ENCODE measurements around the gene XRCC4.

Gene XRCC4

DNA sequence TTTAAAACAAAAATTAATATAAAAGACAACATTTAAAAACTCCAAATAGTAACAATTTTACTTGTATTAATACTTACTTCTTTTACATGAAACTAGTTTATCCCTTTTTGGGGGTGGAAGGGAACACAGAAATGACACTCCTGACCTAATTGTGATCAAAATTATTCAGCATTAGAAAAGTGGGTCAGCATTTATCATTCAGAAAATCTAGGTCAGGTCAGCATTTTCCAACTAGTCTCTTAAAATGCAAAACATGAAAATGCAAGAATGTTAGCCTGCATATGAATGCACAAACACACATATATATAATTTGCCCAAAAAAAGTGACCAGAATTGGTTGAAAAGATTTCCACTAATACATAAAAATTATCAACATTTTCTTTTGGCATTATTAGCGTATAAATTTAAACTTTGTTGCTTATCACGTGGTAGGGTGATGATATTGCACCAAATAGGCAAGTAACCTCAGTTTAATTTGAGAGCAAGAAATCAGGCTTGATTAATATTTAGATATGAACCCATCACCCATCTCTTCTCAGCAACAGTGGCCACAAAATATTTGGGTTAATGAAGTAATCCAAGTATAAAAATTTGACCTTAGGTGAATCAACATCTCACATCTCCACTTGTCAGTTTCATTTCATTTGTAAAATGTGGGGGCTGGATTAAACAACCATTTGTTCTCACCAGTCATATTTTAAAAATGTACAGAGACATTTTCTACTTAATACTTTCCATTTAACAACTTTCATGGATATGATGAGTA is 5.9 kb upstream of the XRCC4 start:
- DNase-seq (ENCODE audit: low read depth in 2 of 2): no peak

- no peak for DNase-seq (ENCODE audit: low read depth in 2 of 2)
These were observed 4.4 kb upstream of the XRCC4 start for GRCh38 chr5:83072966-83073365.

GRCh38 chr5:83077662-83078261 is 415 bp downstream of the XRCC4 start:
- DNase-seq (ENCODE audit: low read depth in 2 of 2): peak in 1 of 2 donors; percentile 1

GRCh38 chr5:83082750-83083149 is 5.4 kb downstream of the XRCC4 start:
- DNase-seq (ENCODE audit: low read depth in 2 of 2): no peak

DNA sequence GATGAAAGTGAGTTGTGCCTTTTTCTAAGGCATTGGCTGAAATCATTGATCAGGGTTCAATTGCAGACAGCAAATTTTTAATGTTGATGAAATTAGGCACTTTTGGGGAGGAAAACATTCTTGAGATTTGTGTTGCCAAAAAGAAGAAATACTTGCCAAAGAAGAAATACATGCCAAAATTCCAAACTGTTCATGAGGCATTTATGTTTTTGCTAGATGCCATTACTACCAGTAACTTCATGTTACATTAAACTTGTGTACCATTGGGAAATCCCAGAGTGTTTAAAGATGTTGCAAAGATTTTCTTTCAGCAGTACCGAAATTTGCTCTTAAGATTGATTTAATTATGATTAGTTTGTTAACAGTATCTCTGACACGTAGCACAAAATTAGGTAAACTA is 7.0 kb downstream of the XRCC4 start:
- no peak for DNase-seq (ENCODE audit: low read depth in 2 of 2)

DNA sequence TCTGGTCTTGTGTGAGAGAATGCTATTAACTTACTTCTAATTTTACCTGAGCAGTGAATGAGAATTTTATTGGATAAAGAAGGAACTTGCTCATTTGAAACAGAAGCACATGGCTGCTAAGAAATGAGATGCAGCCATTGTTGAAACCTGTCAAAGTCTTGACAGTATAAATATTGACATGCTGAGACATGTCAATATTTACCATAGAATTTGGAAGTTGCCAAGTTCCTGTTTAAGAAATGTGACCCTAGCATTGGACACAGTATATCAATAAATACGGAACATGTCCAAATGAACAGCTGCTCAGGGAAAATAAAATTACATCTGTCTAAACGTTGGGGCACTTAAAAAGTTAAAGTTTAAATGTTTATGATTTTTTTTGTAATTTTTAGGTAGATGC is 7.8 kb downstream of the XRCC4 start:
- no peak for DNase-seq (ENCODE audit: low read depth in 2 of 2)

DNA sequence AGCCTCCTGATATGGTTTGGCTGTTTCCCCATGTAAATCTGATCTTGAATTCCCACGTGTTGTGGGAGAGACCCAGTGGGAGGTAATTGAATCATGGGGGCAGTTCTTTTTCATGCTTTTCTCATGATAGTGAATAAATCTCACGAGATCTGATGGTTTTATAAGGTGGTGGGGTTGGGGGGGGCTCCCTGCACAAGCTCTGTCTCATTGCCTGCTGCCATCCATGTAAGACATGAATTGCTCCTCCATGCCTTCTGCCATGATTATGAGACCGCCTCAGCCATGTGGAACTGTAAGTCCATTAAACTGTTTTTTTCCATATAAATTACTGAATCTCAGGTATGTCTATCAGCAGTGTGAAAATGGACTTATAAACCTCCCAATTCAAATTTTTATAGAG is 12.8 kb downstream of the XRCC4 start:
- DNase-seq (ENCODE audit: low read depth in 2 of 2): no peak

GRCh38 chr5:83092619-83093018 is 15.3 kb downstream of the XRCC4 start:
- no peak for DNase-seq (ENCODE audit: low read depth in 2 of 2)

GRCh38 chr5:83093692-83094091 is 16.3 kb downstream of the XRCC4 start:
- no peak for DNase-seq (ENCODE audit: low read depth in 2 of 2)

DNA sequence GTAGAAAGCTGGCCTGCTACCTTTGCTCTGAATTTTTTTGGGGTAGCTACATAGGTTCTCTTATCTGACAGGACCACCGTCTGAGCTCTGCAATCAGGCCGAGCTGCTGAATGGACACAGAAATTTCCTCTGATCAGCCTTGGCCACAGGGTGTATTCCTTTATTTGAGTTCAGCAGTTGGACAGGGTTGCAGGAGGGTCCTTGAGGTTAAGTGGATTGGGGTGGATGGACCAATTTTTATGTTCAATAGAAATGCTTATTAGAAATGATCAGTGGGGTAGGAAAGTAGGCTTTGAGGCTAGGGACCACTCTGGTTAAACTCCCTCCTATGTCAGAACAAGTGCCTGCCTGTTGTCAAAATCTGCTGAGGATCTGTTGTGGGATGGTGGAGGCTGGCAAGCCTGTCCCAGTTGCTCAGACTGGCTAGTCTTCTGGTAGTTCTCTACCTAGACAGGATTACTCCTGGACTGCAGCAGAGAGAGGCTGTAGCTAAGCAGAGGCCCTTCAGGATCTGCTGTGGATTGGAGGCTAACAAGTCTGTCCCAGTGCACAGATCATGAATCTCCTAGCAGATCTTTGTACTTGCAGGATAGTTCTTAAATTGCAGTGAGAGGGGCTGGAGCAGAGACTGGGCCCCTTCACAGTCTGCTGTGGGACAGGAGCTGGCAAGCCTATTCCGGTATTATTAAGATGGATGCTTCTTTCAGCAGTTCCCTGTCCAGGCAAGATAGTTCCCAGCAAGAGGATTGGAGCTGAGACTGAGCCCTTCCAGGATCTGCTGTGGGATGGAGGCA is 18.0 kb downstream of the XRCC4 start:
- no peak for DNase-seq (ENCODE audit: low read depth in 2 of 2)

DNA sequence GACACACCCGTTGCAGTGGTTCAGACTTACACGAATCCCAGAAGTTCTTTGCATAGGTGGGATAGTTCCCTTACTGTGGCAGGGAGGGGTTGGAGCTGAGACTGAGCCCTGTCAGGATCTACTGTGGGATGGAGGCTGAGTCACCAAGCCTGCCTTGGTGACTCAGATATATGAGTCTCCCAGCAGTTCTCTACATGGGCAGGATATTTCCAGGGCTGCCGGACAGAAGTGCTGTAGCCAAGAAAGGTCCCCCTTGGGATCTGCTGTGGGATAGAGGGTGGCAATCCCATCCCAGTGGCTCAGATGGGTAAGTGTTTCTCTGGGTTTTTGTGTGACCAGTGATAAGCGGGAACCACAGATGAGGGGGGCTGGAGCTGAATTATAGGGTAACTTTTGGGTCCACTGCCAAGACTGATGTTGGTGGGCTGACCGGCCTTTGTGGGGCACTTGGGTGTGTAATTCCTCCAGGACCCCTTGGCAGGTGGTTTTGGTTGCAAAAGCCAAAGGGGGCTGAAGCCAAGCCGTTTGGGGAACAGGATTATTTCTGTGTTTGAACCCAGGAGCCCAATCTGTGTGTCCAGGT is 18.7 kb downstream of the XRCC4 start:
- no peak for DNase-seq (ENCODE audit: low read depth in 2 of 2)

- DNase-seq (ENCODE audit: low read depth in 2 of 2): no peak
These were observed 19.5 kb downstream of the XRCC4 start for GRCh38 chr5:83096660-83097339.

DNA sequence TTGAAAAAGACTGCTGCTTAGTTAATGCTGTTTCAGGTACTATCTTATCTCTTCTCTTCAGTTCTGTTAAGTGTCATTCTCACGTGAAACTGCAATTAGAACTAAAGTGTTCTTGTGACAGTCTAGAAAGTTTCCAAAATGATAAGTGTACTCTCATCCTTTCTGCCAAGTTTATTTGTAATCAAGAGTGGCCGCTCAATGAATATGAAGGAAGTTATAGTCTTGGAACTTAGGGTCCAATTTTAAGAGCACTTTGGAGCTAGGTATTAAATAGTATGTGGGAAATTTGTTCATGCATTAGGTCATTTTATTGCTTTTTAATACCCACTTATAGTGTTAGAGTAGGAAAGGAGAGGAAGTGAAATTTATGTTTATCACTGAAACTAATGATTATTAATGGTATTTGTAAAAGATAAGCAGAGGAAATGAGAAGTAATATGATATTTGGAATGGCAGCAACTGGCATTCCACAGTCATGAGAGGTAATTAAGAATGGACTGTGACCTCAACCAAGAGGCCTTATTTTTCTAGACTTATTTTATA is 20.4 kb downstream of the XRCC4 start:
- DNase-seq (ENCODE audit: low read depth in 2 of 2): no peak

- DNase-seq (ENCODE audit: low read depth in 2 of 2): no peak
These were observed 21.7 kb downstream of the XRCC4 start for GRCh38 chr5:83099001-83099400.

- no peak for DNase-seq (ENCODE audit: low read depth in 2 of 2)
These were observed 22.1 kb downstream of the XRCC4 start for GRCh38 chr5:83099445-83099844.

DNA sequence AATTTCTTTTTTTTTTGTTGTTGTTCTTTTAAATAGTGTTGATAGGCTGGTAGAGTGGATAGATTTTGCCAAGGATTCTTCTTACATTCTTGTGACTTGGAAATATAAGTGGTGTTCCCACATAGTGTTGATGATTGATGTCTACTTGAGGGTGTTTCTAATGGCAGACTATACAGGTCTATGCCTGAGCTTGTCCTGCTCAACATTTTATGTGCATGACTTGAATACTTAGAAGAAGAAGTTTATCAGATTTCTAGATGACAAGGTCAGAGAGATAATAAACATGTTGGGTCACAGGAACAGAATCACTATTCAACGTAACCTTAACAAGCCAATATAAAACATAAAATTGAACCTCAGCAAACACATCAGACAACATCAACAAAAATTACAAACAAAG is 24.2 kb downstream of the XRCC4 start:
- no peak for DNase-seq (ENCODE audit: low read depth in 2 of 2)

GRCh38 chr5:83102364-83102980 is 25.1 kb downstream of the XRCC4 start:
- no peak for DNase-seq (ENCODE audit: low read depth in 2 of 2)

GRCh38 chr5:83104021-83104420 is 26.7 kb downstream of the XRCC4 start:
- DNase-seq (ENCODE audit: low read depth in 2 of 2): no peak

DNA sequence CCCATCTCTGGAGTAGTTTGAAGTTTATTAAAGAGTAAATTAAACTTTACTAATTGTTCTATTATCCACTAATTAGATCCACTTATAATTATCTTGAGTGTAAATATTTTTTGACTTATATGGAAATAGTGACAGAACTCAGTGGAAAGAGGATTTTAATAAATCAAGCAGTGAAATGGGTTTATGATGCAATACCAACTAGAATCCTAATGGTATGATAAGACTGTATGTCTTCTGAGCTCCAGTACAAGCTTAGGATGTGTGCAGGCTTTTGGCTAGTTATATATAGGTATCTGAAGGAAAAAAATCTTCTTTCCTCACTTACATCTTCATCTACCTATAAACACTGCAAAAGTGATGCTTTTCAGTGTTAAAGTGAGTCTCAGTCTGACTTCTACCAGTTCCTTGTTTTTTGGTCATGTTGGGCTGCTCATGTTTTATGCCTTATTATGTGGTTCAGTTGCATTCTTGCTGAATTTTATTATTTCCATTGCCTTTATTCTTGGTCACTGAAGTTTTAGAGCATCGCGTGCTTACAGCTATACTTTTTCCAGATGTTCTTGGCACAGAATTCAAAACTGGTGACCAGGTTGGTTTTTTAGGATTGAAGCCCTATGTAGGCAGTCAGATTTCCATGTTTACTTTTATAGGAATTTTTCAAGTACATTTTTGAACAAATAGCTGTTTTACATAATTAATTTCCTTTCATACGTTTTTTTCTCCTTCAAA is 30.5 kb downstream of the XRCC4 start:
- DNase-seq (ENCODE audit: low read depth in 2 of 2): no peak

- no peak for DNase-seq (ENCODE audit: low read depth in 2 of 2)
These were observed 32.0 kb downstream of the XRCC4 start for GRCh38 chr5:83109380-83109779.

Measured in stimulated activated CD4-positive, alpha-beta T cell treated with anti-CD3 and anti-CD28 coated beads, Interleukin-4, amount 100 ng/mL, for 48 hours (primary cell).